Mucosa of rectum (tissue), 2 donors: ENCODE results near the gene KCNK4.

Experiments used
- H3K27ac ChIP-seq, 2 donors: one replicate each; pipeline ENCODE4 v1.7.0; 2013; ENCODE audit warnings: inconsistent platforms in 2 of 2, low read depth in 2 of 2, low read length in 2 of 2
- H3K27me3 ChIP-seq, 2 donors: one replicate each; pipeline ENCODE4 v1.7.0; 2013; ENCODE audit warnings: low read length in 2 of 2; ENCODE audit not compliant: control insufficient read depth in 2 of 2, insufficient read depth in 2 of 2
- H3K36me3 ChIP-seq, 2 donors: one replicate each; pipeline ENCODE4 v1.7.0; 2013; ENCODE audit warnings: low read length in 2 of 2; ENCODE audit not compliant: control insufficient read depth in 2 of 2, insufficient read depth in 2 of 2
- H3K4me1 ChIP-seq, 2 donors: one replicate each; pipeline ENCODE4 v1.7.0; 2013; ENCODE audit warnings: low read length in 2 of 2, mild to moderate bottlenecking in 1 of 2; ENCODE audit not compliant: control insufficient read depth in 2 of 2, insufficient read depth in 2 of 2
- H3K4me3 ChIP-seq, 2 donors: one replicate each; pipeline ENCODE4 v1.7.0; 2013; ENCODE audit warnings: low read length in 2 of 2
- H3K9ac ChIP-seq, 2 donors: one replicate each; pipeline ENCODE4 v1.7.0; 2013; ENCODE audit warnings: low read length in 2 of 2, low read depth in 1 of 2, mild to moderate bottlenecking in 1 of 2
- H3K9me3 ChIP-seq, 2 donors: one replicate each; pipeline ENCODE4 v1.7.0; 2013; ENCODE audit warnings: low read length in 2 of 2; ENCODE audit not compliant: control insufficient read depth in 2 of 2
- donor health status: healthy.
- donor health status: Normal muscosa, but diverticular disease.

The KCNK4 gene

DNA sequence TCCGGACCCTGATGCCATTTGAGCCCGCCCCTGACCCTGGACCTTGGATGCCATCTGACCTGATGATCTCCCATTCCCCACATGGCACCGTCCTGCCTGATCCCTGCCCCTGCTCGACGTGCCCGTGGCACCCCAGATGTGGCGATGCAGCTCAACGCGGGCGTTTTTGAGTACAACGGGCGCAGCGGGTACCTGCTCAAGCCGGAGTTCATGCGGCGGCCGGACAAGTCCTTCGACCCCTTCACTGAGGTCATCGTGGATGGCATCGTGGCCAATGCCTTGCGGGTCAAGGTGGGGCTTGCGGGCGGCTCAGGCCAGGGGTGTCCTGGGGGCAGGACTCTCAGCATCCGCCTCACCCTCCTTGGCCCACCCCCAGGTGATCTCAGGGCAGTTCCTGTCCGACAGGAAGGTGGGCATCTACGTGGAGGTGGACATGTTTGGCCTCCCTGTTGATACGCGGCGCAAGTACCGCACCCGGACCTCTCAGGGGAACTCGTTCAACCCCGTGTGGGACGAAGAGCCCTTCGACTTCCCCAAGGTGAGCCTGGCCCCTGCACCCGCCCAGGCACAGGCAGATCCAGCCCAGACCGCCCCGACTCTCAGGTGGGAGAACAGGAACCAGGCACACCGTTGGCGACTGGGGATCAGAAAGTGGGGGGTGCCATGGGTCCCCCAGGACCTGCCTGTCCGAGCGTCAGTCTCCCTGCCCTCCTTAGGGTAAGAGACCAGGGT is 28.7 kb upstream of the KCNK4 start:
- H3K27ac ChIP-seq, result no peak overlapping the region
- H3K36me3 ChIP-seq, result peaks cover 60 to 71% of the 10 kb centered on the region in 2 donors
- peaks cover 3 to 6% of the 10 kb centered on the region in 2 donors for H3K4me1 ChIP-seq
- H3K9me3 ChIP-seq, result no peaks in the 10 kb centered on the region
- H3K9ac ChIP-seq, result no peak overlapping the region
- no peak overlapping the region for H3K4me3 ChIP-seq
- no peaks in the 10 kb centered on the region for H3K27me3 ChIP-seq

- no peak overlapping the region for H3K27ac ChIP-seq
- no peak overlapping the region for H3K4me3 ChIP-seq
- H3K4me1 ChIP-seq, result peaks cover 10 to 14% of the 10 kb centered on the region in 2 donors
- H3K27me3 ChIP-seq, result no peaks in the 10 kb centered on the region
- H3K36me3 ChIP-seq, result peaks cover 60 to 66% of the 10 kb centered on the region in 2 donors
- no peaks in the 10 kb centered on the region for H3K9me3 ChIP-seq
- H3K9ac ChIP-seq, result no peak overlapping the region
Measured at GRCh38 chr11:64263021-64263946, 27.8 kb upstream of the KCNK4 start.

DNA sequence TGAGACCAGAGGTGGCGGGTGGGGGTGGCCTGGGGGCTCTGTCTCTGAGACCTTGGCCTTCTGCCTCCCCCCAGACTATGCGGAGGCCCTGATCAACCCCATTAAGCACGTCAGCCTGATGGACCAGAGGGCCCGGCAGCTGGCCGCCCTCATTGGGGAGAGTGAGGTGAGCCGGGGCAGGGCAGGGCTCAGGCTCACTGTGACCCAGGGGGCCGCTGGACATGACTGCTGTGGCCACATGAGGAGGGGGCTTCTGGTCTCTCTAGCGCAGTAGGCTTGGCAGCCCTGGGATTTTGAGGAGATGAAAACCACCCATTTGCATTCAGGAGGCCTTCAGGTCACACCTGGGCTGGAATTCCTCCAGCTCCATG is 27.2 kb upstream of the KCNK4 start:
- H3K4me1 ChIP-seq, result peaks cover 16 to 21% of the 10 kb centered on the region in 2 donors
- no peaks in the 10 kb centered on the region for H3K9me3 ChIP-seq
- peaks cover 55 to 62% of the 10 kb centered on the region in 2 donors for H3K36me3 ChIP-seq
- no peak overlapping the region for H3K9ac ChIP-seq
- no peak overlapping the region for H3K27ac ChIP-seq
- no peaks in the 10 kb centered on the region for H3K27me3 ChIP-seq
- H3K4me3 ChIP-seq, result no peak overlapping the region

GRCh38 chr11:64264371-64264852 is 26.7 kb upstream of the KCNK4 start:
- Histone ChIP-seq H3K4me1 (peaks cover 19 to 23% of the 10 kb centered on the region in 2 donors), H3K36me3 (peaks cover 52 to 58% of the 10 kb centered on the region in 2 donors), H3K27ac (no peak overlapping the region), H3K9me3 (no peaks in the 10 kb centered on the region), H3K27me3 (no peaks in the 10 kb centered on the region), H3K4me3 (no peak overlapping the region), H3K9ac (no peak overlapping the region)

DNA sequence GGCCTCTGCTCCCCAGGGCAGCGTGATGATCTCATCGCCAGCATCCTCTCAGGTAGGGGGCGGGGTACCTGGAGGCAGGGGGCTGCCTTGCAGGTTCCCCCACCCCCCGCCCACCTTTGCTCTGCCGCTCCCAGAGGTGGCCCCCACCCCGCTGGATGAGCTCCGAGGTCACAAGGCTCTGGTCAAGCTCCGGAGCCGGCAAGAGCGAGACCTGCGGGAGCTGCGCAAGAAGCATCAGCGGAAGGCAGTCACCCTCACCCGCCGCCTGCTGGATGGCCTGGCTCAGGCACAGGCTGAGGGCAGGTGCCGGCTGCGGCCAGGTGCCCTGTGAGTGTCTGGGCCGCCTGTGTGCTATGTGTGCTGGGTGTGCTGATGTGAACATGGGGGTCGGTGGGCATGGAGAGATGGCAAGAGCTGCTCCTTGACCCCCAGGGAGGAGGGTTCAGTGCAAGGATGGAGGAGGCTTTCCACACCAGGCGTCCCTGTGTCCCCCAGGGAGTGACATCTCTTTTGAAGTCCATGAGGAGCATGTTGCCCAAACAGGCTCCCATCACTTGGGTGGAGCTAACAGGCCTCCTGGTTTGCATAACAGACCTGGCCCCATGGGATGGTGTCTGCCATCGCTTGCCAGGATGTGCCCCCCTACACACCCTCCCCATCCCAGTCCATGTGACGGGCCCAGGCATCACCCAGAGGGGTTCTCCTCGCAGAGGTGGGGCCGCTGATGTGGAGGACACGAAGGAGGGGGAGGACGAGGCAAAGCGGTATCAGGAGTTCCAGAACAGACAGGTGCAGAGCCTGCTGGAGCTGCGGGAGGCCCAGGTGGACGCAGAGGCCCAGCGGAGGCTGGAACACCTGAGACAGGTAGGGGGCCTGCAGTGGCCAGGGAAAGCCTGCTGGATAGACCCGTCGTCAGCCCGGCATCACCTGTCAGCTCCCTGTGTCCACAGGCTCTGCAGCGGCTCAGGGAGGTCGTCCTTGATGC is 25.6 kb upstream of the KCNK4 start:
- Histone ChIP-seq H3K4me1 (peaks cover 19 to 23% of the 10 kb centered on the region in 2 donors), H3K27me3 (no peaks in the 10 kb centered on the region), H3K9me3 (no peaks in the 10 kb centered on the region), H3K4me3 (no peak overlapping the region), H3K36me3 (peaks cover 42 to 48% of the 10 kb centered on the region in 2 donors), H3K27ac (no peak overlapping the region), H3K9ac (no peak overlapping the region)

- H3K27ac ChIP-seq, result no peak overlapping the region
- no peak overlapping the region for H3K4me3 ChIP-seq
- peaks cover 19 to 23% of the 10 kb centered on the region in 2 donors for H3K4me1 ChIP-seq
- H3K9ac ChIP-seq, result no peak overlapping the region
- H3K36me3 ChIP-seq, result peaks cover 40 to 46% of the 10 kb centered on the region in 2 donors
- H3K27me3 ChIP-seq, result no peaks in the 10 kb centered on the region
- no peaks in the 10 kb centered on the region for H3K9me3 ChIP-seq
Measured at GRCh38 chr11:64266339-64266738, 24.8 kb upstream of the KCNK4 start.

DNA sequence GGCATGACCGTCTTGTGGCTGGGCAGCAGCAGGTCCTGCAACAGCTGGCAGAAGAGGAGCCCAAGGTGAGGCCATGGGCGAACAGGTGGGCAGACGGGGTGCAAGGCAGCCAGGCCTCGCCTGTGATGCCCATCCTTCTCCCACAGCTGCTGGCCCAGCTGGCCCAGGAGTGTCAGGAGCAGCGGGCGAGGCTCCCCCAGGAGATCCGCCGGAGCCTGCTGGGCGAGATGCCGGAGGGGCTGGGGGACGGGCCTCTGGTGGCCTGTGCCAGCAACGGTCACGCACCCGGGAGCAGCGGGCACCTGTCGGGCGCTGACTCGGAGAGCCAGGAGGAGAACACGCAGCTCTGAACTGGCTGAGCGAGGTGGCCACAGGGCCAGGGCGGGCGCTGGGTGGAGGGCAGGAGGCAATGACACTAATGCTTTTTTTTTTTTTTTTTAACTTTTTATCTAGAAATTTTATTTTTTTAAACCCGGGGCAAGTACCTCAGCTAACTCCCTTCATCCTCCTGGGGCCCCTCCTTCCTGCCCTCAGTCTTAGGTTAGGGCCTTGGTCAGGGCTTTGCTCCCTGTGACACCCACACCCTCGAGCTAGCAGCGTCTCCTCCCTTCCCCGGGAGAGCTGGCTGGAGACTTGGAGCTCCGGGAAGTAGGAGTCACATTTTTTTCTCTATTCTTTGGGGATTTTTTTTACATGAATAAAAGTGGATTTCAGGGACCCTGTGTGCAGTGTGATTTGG is 23.7 kb upstream of the KCNK4 start:
- H3K36me3 ChIP-seq, result peaks cover 32 to 38% of the 10 kb centered on the region in 2 donors
- H3K9me3 ChIP-seq, result no peaks in the 10 kb centered on the region
- peaks cover 26 to 31% of the 10 kb centered on the region in 2 donors for H3K4me1 ChIP-seq
- peak overlapping the region; percentile 96 to 98 for H3K27ac ChIP-seq
- H3K9ac ChIP-seq, result peak overlapping the region in 1 of 2 donors; percentile 92
- no peak overlapping the region for H3K4me3 ChIP-seq
- no peaks in the 10 kb centered on the region for H3K27me3 ChIP-seq

GRCh38 chr11:64268025-64268892 is 22.8 kb upstream of the KCNK4 start:
- peak overlapping the region; percentile 83 to 96 for H3K4me3 ChIP-seq
- no peaks in the 10 kb centered on the region for H3K9me3 ChIP-seq
- no peaks in the 10 kb centered on the region for H3K27me3 ChIP-seq
- peak overlapping the region; percentile 96 to 98 for H3K27ac ChIP-seq
- H3K36me3 ChIP-seq, result peaks cover 24 to 29% of the 10 kb centered on the region in 2 donors
- peak overlapping the region; percentile 84 to 92 for H3K9ac ChIP-seq
- H3K4me1 ChIP-seq, result peaks cover 28 to 35% of the 10 kb centered on the region in 2 donors
